NCI-H69 (cell line): ENCODE measurements around the gene TWIST2.

Source experiments
- DNase-seq: peaks from one replicate; lab custom pipeline; 2025; lab: John Stamatoyannopoulos, UW

TWIST2 gene

DNA sequence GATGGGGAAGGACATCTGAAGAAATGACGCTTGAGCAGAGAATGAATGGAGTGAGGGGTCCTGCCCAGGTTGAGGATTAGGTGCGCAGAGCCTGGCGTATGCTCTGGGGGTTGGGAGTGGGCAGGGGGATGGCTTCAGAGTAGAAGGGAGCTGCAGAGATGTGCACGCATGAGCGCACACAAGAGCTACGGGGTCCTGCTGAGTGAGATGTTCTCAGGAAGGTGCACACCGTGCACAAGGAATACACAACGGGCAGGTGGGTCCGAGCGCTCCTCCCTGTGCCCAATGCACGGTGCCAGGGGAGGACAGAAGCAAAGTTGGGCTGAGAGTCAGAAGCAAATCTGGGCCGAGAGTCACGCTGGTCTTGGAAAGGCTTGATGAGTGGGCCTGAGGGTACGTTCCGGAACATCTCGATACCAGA, 25.5 kb downstream of the TWIST2 start:
- DNase-seq, result no peak

- no peak for DNase-seq
Observed at GRCh38 chr2:238873841-238874240, 26.0 kb downstream of the TWIST2 start.

DNA sequence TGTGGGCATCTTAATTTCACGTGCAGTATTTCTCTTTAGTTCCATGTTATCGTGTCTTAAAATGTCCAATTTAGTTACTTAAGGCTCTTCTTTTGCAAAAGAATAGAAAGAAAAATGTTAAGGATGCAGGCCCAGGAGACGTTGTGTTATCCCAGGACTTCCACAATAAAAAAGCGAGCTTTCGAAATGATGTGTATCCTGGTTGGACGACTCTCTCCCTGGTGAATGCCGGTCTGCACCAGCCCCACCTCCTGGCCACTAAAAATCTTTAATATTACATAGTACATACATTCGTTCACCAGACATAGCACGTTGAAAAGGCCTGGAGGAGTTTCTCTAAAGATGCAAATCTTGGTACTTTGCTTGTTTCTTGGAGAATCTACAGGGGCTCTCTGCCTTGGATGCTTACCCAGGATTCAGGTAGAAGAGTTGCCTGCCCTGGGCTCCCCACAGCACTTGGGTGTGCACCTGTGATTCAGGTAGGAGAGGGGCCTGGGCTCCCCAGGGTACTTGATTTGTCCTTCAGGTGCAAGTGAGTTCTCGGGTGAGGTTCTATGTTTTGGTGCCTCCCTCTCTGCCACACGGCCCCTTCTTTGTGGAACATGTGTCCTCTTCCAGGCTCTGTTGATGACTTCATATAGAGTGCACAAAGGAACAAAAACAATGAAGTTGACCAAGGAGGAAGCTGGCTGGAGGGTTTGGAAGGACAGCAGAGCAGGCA, 26.6 kb downstream of the TWIST2 start:
- no peak for DNase-seq

GRCh38 chr2:238875101-238875470, 27.2 kb downstream of the TWIST2 start:
- DNase-seq, result no peak

DNA sequence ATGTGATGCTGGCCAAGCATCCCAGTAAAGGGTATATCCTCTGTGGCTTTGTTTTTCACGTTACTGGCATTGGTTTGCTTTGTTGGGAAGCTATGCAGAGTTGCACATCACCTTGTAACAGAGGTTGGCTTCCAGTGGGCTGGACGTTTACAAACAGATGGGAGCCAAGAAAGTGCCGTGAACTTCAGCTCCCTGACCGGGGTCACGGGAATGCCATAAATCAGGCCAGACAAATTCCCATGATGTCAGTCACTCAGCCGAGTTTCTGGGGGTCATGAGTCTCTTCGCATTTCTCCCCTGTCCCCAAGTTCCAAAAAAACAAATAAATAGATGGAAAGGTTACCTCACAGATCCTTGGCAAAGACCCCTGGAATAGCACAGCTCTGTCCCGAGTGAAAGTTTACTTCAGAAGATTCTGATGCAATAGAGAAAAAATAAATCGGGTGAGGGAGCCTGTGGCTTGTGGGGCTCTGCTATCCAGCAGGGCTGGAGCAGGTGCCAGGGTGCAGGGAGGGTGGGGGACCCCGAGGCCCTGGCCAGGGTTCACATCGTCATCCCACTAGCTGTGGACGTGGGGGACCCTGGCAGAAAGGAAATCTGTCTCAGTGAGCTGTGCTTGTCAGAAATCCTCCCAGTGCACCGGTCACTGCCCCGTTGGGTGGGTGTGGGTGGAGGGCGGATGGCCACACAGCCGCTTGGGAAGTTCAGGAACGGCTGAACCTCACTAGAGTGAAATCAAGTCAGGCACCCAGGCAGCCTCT, 27.8 kb downstream of the TWIST2 start:
- DNase-seq, result no peak

- DNase-seq, result no peak
Observed at GRCh38 chr2:238876232-238876630, 28.3 kb downstream of the TWIST2 start.

- DNase-seq, result no peak
Observed at GRCh38 chr2:238878051-238878735, 30.3 kb downstream of the TWIST2 start.

GRCh38 chr2:238879043-238879442, 31.2 kb downstream of the TWIST2 start:
- no peak for DNase-seq

DNA sequence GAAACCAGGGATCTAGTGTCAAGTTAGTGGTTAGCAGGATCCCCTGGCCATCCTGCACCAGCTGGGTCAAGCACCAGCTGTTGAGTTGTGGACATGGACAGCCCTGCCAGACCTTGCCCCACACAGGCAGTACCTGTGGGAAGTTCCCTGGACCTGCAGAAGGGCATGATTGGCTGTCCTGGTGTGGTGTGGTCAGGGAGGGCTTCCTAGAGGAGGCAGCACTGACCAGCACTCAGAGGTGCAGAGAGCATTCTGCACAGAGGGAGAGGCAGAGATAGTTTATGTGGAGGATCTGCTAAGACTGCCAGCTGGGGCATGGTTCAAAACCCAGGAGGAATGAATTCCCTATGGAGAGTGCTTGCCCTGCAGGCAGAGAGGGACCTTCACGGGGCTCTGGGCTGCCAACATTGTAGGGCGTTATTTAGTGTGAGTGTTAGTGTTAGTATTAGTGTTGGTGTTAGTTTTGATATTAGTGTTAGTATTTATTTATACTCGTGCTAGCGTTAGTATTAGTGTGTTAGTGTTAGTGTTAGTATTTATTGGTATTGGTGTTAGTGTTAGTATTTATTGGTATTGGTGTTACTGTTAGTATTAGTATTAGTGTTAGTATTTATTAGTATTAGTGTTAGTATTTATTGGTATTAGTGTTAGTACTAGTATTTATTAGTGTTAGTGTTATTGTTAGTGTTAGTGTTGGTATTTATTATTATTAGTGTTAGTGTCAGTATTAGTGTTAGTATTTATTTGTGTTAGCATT, 31.9 kb downstream of the TWIST2 start:
- peak; percentile 26 for DNase-seq

DNA sequence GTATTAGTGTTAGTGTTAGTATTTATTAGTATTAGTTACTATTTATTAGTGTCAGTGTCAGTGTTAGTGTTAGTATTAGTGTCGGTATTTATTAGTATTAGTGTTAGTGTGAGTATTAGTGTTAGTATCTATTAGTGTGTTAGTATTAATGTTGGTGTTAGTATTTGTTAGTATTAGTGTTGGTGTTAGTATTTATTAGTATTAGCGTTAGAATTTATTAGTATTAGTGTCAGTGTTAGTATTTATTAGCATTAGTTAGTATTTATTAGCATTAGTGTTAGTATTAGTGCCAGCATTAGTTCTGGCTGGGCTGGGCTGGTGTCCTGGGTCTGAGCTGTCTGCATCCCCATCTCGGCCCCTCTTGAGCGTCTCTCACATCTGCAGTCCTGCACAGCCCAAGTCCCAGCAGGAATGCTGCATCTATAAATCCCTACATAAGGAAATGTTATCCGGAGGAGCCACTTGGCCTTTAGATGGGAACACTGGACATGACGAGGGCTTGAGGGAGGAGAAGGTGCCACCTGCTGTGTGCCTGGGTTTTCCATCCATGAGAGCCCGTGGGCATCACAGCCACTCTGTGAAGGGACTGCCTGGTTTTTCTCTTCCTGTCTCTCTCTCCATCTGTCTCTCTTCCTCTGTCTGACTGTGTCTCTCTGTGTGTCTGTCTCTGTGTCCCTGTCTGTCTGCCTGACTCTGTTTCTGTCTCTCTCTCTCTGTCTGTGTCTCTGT, 33.6 kb downstream of the TWIST2 start:
- peak; percentile 15 for DNase-seq

- no peak for DNase-seq
Observed at GRCh38 chr2:238882082-238882755, 34.3 kb downstream of the TWIST2 start.

- DNase-seq, result no peak
Observed at GRCh38 chr2:238883421-238883901, 35.6 kb downstream of the TWIST2 start.

DNA sequence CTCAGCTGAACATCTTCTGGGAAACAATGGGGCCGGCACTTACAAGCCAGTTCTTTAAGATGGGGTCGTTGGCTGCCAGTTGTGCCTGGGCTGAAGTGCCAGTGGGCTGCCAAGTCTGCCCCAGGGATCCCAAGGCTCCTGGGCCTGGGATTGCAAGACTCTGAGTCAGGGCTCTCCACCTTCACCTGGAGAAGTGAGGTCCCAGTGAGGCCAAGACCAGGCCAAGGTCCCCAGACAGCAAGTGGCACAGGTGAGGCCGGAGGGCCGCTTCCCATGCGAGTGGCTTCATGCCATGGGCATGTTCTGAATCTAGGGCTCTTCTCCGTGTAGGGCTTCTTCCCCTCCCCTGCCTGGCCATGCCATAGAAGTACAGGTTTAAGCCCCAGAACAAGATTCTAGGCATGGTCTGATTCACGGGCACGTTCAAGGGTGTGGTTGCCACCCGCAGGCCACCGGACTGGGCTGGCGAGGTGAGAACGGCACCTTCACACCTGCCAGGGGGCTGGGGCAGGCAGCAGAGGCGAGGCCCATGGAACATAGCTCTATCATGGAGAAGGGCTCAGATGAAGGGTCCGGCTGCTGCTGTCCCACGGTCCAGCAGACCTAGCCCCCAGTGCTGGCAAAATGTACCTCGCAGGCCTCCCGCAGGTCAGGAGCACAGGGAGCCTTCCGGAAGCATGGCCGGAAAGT, 36.4 kb downstream of the TWIST2 start:
- no peak for DNase-seq

DNA sequence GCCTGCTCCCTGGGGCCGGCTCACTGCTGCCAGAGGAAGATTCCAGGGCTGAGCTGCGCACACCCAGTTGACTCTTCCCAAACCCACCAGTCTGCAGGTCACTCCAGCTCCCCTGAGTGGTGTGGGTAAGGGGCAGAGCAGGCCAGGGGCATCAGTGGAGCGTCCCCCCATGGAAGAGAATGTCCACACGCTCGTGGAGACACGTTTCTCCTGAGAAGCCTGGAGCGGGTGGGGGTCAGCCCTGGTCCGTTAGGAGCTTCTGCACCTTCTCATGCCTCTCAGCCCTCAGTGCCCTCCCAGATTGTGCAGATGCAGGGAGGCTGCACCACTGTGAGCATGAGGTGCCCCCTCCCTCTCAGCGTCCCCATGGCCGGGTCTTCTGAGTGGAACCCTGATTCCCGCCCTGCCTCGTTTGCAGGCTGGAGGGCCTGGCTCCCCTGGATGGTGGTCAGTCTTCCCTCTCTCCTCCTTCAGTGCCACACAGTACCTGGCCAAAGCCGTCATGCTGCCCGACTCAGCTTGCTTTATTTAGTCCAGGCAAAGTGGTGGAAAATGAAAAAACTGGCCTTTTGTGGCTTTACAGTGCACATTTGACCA, 37.0 kb downstream of the TWIST2 start:
- DNase-seq, result no peak

GRCh38 chr2:238886453-238887094, 38.7 kb downstream of the TWIST2 start:
- no peak for DNase-seq

- DNase-seq, result no peak
Observed at GRCh38 chr2:238887616-238888015, 39.7 kb downstream of the TWIST2 start.

GRCh38 chr2:238888781-238889180, 40.9 kb downstream of the TWIST2 start:
- DNase-seq, result no peak

DNA sequence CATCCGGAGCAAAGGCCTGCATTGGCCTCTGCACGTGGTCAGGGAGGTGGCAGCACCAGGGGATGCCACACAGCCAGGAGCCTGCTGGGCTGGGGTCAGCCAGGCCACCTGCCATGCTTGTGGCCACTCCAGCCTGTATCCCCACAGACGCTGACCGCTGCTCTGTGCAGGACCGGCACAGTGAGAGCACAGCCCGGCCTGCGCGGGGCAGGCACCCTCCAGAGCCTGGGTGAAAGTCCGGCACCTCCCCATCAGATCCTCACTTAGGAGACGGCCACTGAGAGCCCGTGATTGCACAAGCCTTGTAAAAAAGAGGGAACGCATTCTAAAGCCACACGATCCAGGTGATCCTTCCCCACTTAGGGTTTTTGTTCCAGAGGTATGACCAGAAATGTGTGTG, 42.2 kb downstream of the TWIST2 start:
- no peak for DNase-seq
